ENCODE measurements around the gene UBASH3B.
"Not testable (repeated sequence)": the region's sequence is repeated elsewhere in the genome, so short reads cannot be mapped to it uniquely, and the experiment has no call there.

GRCh38 chr11:122863154-122863553, 207.6 kb downstream of the UBASH3B start:
- TF ChIP-seq, protein P1, sequence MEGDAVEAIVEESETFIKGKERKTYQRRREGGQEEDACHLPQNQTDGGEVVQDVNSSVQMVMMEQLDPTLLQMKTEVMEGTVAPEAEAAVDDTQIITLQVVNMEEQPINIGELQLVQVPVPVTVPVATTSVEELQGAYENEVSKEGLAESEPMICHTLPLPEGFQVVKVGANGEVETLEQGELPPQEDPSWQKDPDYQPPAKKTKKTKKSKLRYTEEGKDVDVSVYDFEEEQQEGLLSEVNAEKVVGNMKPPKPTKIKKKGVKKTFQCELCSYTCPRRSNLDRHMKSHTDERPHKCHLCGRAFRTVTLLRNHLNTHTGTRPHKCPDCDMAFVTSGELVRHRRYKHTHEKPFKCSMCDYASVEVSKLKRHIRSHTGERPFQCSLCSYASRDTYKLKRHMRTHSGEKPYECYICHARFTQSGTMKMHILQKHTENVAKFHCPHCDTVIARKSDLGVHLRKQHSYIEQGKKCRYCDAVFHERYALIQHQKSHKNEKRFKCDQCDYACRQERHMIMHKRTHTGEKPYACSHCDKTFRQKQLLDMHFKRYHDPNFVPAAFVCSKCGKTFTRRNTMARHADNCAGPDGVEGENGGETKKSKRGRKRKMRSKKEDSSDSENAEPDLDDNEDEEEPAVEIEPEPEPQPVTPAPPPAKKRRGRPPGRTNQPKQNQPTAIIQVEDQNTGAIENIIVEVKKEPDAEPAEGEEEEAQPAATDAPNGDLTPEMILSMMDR (IDR thresholded peaks at IDR 0.05; ENCODE audit: low read depth, low read length): not testable (repeated sequence)
- not testable (repeated sequence) for TF ChIP-seq EZH2phosphoT487 (IDR thresholded peaks at IDR 0.05; ENCODE audit: low read depth)
